ENCODE results near the gene RHBDF2. TPM values are rescaled to one million over a fixed set of nuclear protein-coding genes. Genes with fewer than 3 reads are reported as not detected.
A peak's percentile ranks its signal among the peaks of the same experiment; 100 is the strongest.

RHBDF2 gene
- total and polyA plus RNA-seq, 4 donors, result 20.1 to 116 (median 39.6) TPM

- peaks cover 0 to 59% (median 27%) of the 10 kb centered on the region in 5 donors for H3K4me1 ChIP-seq (ENCODE audit: control insufficient read depth in 5 of 5, insufficient read depth in 5 of 5, low read length in 5 of 5)
- TF ChIP-seq CTCF (IDR thresholded peaks at IDR 0.05; ENCODE audit: control extremely low read depth, extremely low read depth), result no peak
Measured at GRCh38 chr17:76546556-76547182, 45.4 kb upstream of the RHBDF2 start.

GRCh38 chr17:76545918-76546555, 44.8 kb upstream of the RHBDF2 start:
- WGBS, 2 donors, result 69 to 82% methylated on average over 13 of the region's 13 CpGs
- DNase-seq (no peak), ATAC-seq (ENCODE audit: insufficient read depth, low FRiP score) (no peak)
- H3K9ac ChIP-seq (ENCODE audit: insufficient read depth in 1 of 2, low read length in 2 of 2), result no peak overlapping the region
- H3K4me3 ChIP-seq, result no peak overlapping the region
- no peaks in the 10 kb centered on the region for H3K9me3 ChIP-seq (ENCODE audit: control insufficient read depth in 4 of 4, insufficient read depth in 3 of 4, low read length in 3 of 4)
- H3K4me1 ChIP-seq (ENCODE audit: control insufficient read depth in 5 of 5, insufficient read depth in 5 of 5, low read length in 5 of 5), result peaks cover 0 to 61% (median 27%) of the 10 kb centered on the region in 5 donors
- no peaks in the 10 kb centered on the region for H3K36me3 ChIP-seq (ENCODE audit: control insufficient read depth in 4 of 4, insufficient read depth in 4 of 4, low read length in 4 of 4)
- peaks cover 0 to 7% (median 4%) of the 10 kb centered on the region in 3 donors for H3K27me3 ChIP-seq (ENCODE audit: control insufficient read depth in 3 of 3, insufficient read depth in 3 of 3, low read length in 2 of 3)
- peak overlapping the region in 1 of 2 donors; percentile 40 for H3K27ac ChIP-seq (ENCODE audit: low read depth in 1 of 2, low read length in 1 of 2)
- TF ChIP-seq CTCF (IDR thresholded peaks at IDR 0.05; ENCODE audit: control extremely low read depth, extremely low read depth), result no peak

More at GRCh38 chr17:76546556-76547182, 45.4 kb upstream of the RHBDF2 start:
- 54 to 55% methylated on average over 11 of the region's 11 CpGs for WGBS, 2 donors
- Histone ChIP-seq H3K4me3 (no peak overlapping the region), H3K36me3 (ENCODE audit: control insufficient read depth in 4 of 4, insufficient read depth in 4 of 4, low read length in 4 of 4) (no peaks in the 10 kb centered on the region), H3K27me3 (ENCODE audit: control insufficient read depth in 3 of 3, insufficient read depth in 3 of 3, low read length in 2 of 3) (peaks cover 0 to 7% (median 4%) of the 10 kb centered on the region in 3 donors), H3K9me3 (ENCODE audit: control insufficient read depth in 4 of 4, insufficient read depth in 3 of 4, low read length in 3 of 4) (no peaks in the 10 kb centered on the region), H3K27ac (ENCODE audit: low read depth in 1 of 2, low read length in 1 of 2) (peak overlapping the region; percentile 6 to 60), H3K9ac (ENCODE audit: insufficient read depth in 1 of 2, low read length in 2 of 2) (no peak overlapping the region)
- ATAC-seq (ENCODE audit: insufficient read depth, low FRiP score) (no peak), DNase-seq (no peak)

DNA sequence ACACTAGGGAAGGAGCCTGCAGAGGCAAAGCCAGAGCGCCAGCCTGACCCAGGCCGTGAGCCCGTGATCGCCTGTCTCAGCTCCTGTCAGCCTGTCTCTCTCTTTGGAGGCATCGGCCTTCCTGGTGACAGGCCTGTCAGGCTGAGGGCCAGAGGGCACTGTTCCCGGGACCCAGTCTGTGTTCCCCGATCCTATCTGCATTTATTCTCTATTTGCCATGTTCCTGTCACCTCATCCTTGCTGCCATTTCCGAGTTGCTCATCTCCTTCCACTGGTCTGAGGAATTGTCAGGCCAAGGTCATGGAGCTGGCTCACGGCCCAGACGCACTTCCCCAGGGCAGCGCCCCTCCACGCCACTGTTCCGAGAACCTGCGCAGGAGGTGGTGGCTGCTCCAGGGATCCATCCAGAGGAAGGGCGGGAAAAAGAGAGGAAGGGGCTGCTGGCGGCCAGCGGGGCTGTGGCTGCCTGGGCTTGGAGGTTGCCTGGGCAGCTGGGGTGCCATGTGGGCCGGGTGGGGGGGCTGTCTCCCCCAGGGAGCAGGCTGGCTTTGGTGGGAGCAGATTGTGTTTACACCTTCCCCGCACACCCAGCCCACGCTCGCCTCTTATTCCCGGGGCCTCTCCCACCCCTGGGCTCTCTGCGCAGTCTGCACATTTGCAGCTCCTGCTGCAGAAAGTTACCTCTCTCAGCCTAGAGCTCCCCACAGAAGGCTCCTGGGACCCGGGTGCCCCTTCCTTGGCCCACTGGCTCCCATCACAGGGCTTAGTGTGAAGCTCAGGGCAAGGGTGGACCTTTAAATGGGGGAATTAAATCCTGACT, 43.5 kb upstream of the RHBDF2 start:
- no peak overlapping the region for H3K4me3 ChIP-seq
- 58 to 59% methylated on average over 21 to 24 of the region's 24 CpGs for WGBS, 2 donors
- H3K9ac ChIP-seq (ENCODE audit: insufficient read depth in 1 of 2, low read length in 2 of 2), result peak overlapping the region in 1 of 2 donors; percentile 6
- ATAC-seq (ENCODE audit: insufficient read depth, low FRiP score) (no peak), DNase-seq (no peak)
- H3K36me3 ChIP-seq (ENCODE audit: control insufficient read depth in 4 of 4, insufficient read depth in 4 of 4, low read length in 4 of 4), result no peaks in the 10 kb centered on the region
- H3K27me3 ChIP-seq (ENCODE audit: control insufficient read depth in 3 of 3, insufficient read depth in 3 of 3, low read length in 2 of 3), result peaks cover 0 to 8% (median 4%) of the 10 kb centered on the region in 3 donors
- no peaks in the 10 kb centered on the region for H3K9me3 ChIP-seq (ENCODE audit: control insufficient read depth in 4 of 4, insufficient read depth in 3 of 4, low read length in 3 of 4)
- peak overlapping the region; percentile 47 to 71 for H3K27ac ChIP-seq (ENCODE audit: low read depth in 1 of 2, low read length in 1 of 2)
- TF ChIP-seq CTCF (IDR thresholded peaks at IDR 0.05; ENCODE audit: control extremely low read depth, extremely low read depth), result no peak
- H3K4me1 ChIP-seq (ENCODE audit: control insufficient read depth in 5 of 5, insufficient read depth in 5 of 5, low read length in 5 of 5), result peaks cover 0 to 66% (median 33%) of the 10 kb centered on the region in 5 donors

Data from lung (tissue), 12 donors.